ENCODE data around the gene CACHD1. TPM values are rescaled to one million over a fixed set of nuclear protein-coding genes. Genes with fewer than 3 reads are reported as not detected.

CACHD1 gene
- total and polyA plus RNA-seq, 7 donors = 1.1 to 5.8 (median 2.1) TPM

DNA sequence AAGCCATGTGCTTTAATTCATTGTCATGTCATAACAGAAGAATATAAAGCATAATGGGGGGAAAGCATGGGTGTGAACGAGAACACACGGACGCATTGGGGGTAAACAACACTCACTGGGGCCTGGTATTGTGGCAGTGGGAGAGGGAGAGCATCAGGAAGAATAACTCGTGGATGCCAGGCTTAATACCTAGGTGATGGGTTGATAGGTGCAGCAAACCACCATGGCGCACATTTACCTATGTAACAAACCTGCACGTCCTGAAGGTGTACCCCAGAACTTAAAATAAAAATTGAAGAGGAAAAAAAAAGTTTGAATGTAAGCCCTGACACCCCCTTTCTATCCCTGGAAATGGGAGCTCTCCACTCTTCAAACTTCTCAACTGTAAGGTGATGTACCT is 34.9 kb upstream of the CACHD1 start:
- H3K36me3 ChIP-seq (ENCODE audit: insufficient read depth in 1 of 2, low read depth in 1 of 2) = no peaks in the 10 kb centered on the region
- no peak overlapping the region for H3K27ac ChIP-seq
- 87 to 90% (median 88%) methylated on average over 6 of the region's 6 CpGs for WGBS, 3 donors
- no peak overlapping the region for H3K4me3 ChIP-seq
- no peaks in the 10 kb centered on the region for H3K4me1 ChIP-seq
- H3K27me3 ChIP-seq (ENCODE audit: insufficient read depth in 3 of 3, low read length in 2 of 3) = no peaks in the 10 kb centered on the region
- H3K9me3 ChIP-seq = no peaks in the 10 kb centered on the region
- DNase-seq (no peak), ATAC-seq (no peak)
- intact Hi-C loops (cut with DNase I) = no loop called here
- TF ChIP-seq CTCF (IDR thresholded peaks at IDR 0.05) = no peak

- no peak overlapping the region for H3K27ac ChIP-seq
- no peak for TF ChIP-seq CTCF (IDR thresholded peaks at IDR 0.05)
- H3K4me1 ChIP-seq = no peaks in the 10 kb centered on the region
- 86 to 93% (median 86%) methylated on average over 2 of the region's 2 CpGs for WGBS, 3 donors
- H3K9me3 ChIP-seq = no peaks in the 10 kb centered on the region
- ATAC-seq = no peak
- no peaks in the 10 kb centered on the region for H3K36me3 ChIP-seq (ENCODE audit: insufficient read depth in 1 of 2, low read depth in 1 of 2)
- intact Hi-C loops (cut with DNase I) = no loop called here
- no peaks in the 10 kb centered on the region for H3K27me3 ChIP-seq (ENCODE audit: insufficient read depth in 3 of 3, low read length in 2 of 3)
- no peak overlapping the region for H3K4me3 ChIP-seq
- no peak for DNase-seq
These were observed 32.5 kb upstream of the CACHD1 start for GRCh38 chr1:64437453-64437852.

GRCh38 chr1:64440183-64440826 is 29.6 kb upstream of the CACHD1 start:
- H3K27me3 ChIP-seq (ENCODE audit: insufficient read depth in 3 of 3, low read length in 2 of 3) = no peaks in the 10 kb centered on the region
- H3K9me3 ChIP-seq = no peaks in the 10 kb centered on the region
- H3K27ac ChIP-seq = no peak overlapping the region
- ATAC-seq = no peak
- 49 to 53% (median 52%) methylated on average over 7 of the region's 7 CpGs for WGBS, 3 donors
- no peak overlapping the region for H3K4me3 ChIP-seq
- no peaks in the 10 kb centered on the region for H3K4me1 ChIP-seq
- DNase-seq = no peak
- H3K36me3 ChIP-seq (ENCODE audit: insufficient read depth in 1 of 2, low read depth in 1 of 2) = no peaks in the 10 kb centered on the region
- TF ChIP-seq CTCF (IDR thresholded peaks at IDR 0.05) = no peak
- intact Hi-C loops (cut with DNase I) = no loop called here

DNA sequence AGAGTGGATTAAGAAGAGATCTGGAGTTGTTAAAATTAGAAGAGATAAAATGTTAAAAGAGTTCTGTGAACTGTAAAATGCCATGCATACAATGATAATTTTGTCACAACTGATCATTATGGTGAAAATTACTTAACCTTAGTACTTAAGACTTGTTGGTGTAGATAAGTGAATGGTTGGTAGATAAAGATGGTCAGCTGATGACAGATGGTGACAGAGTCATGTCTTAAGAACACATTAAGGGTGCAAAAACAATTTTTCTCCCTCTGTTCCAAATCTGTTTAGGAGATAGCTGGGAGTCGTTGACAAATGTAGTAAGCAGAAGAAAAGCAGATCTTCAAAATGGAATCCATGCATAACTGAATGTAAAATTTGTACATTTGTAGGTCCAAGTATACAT is 18.5 kb upstream of the CACHD1 start:
- DNase-seq = no peak
- Histone ChIP-seq H3K4me3 (no peak overlapping the region), H3K27me3 (ENCODE audit: insufficient read depth in 3 of 3, low read length in 2 of 3) (peaks cover 0 to 3% (median 0%) of the 10 kb centered on the region in 3 donors), H3K27ac (no peak overlapping the region), H3K36me3 (ENCODE audit: insufficient read depth in 1 of 2, low read depth in 1 of 2) (no peaks in the 10 kb centered on the region), H3K9me3 (no peaks in the 10 kb centered on the region), H3K4me1 (no peaks in the 10 kb centered on the region)
- intact Hi-C loops (cut with DNase I) = no loop called here
- 67 to 80% (median 77%) methylated on average over 1 of the region's 1 CpG for WGBS, 3 donors
- no peak for ATAC-seq
- TF ChIP-seq CTCF (IDR thresholded peaks at IDR 0.05) = no peak

- DNase-seq = no peak
- Histone ChIP-seq H3K27ac (no peak overlapping the region), H3K9me3 (no peaks in the 10 kb centered on the region), H3K27me3 (ENCODE audit: insufficient read depth in 3 of 3, low read length in 2 of 3) (no peaks in the 10 kb centered on the region), H3K4me1 (no peaks in the 10 kb centered on the region), H3K36me3 (ENCODE audit: insufficient read depth in 1 of 2, low read depth in 1 of 2) (no peaks in the 10 kb centered on the region), H3K4me3 (no peak overlapping the region)
- no peak for ATAC-seq
- intact Hi-C loops (cut with DNase I) = no loop called here
- TF ChIP-seq CTCF (IDR thresholded peaks at IDR 0.05) = no peak
- WGBS, 3 donors = 75 to 79% (median 76%) methylated on average over 3 of the region's 3 CpGs
These were observed 16.2 kb upstream of the CACHD1 start for GRCh38 chr1:64453688-64454087.
